Astrocyte (in vitro differentiated cells and primary cell): ENCODE results near the gene PDGFC. TPM values are rescaled to one million over a fixed set of nuclear protein-coding genes. Genes with fewer than 3 reads are reported as not detected.
A peak's percentile ranks its signal among the peaks of the same experiment; 100 is the strongest.

Experiments used
- DNase-seq: peaks from one replicate; pipeline ENCODE4 v3.0.0-alpha.2; 2010; ENCODE audit warnings: low read depth
- FAIRE-seq: peaks from 2 replicates; lab custom pipeline; 2011; peaks lifted over from hg19 to GRCh38; lab: Jason Lieb, UNC
- H2AFZ ChIP-seq: 2 replicates; pipeline ENCODE4 v1.6.0; 2012; ENCODE audit warnings: low read depth, low read length, inconsistent platforms
- H3K27ac ChIP-seq: 2 replicates; pipeline ENCODE4 v1.5.1; 2011; ENCODE audit warnings: low read depth, low read length, inconsistent platforms
- H3K27me3 ChIP-seq: 2 replicates; pipeline ENCODE4 v1.6.0; 2011; ENCODE audit warnings: low read length, inconsistent platforms; ENCODE audit not compliant: insufficient read depth
- H3K36me3 ChIP-seq: 2 replicates; pipeline ENCODE4 v1.5.1; 2011; ENCODE audit warnings: low read length, inconsistent platforms; ENCODE audit not compliant: insufficient read depth
- H3K4me1 ChIP-seq: 2 replicates; pipeline ENCODE4 v1.5.1; 2011; ENCODE audit warnings: low read length, inconsistent platforms; ENCODE audit not compliant: insufficient read depth
- H3K4me2 ChIP-seq: 2 replicates; pipeline ENCODE4 v1.6.0; 2012; ENCODE audit warnings: low read length, inconsistent platforms
- H3K4me3 ChIP-seq: 2 replicates; pipeline ENCODE4 v1.5.1; 2011; ENCODE audit warnings: low read depth, mild to moderate bottlenecking, low read length, inconsistent platforms; ENCODE audit not compliant: insufficient read depth
- H3K79me2 ChIP-seq: 2 replicates; pipeline ENCODE4 v1.6.0; 2012; ENCODE audit warnings: mild to moderate bottlenecking, low read length, inconsistent platforms; ENCODE audit not compliant: insufficient read depth
- H3K9ac ChIP-seq: 2 replicates; pipeline ENCODE4 v1.6.0; 2012; ENCODE audit warnings: mild to moderate bottlenecking, low read length, inconsistent platforms
- H3K9me3 ChIP-seq: 2 replicates; pipeline ENCODE4 v1.5.1; 2012; ENCODE audit warnings: low read depth, mild to moderate bottlenecking, low read length, inconsistent platforms; ENCODE audit not compliant: insufficient read depth
- H4K20me1 ChIP-seq: 2 replicates; pipeline ENCODE4 v1.6.0; 2012; ENCODE audit warnings: low read length, inconsistent platforms; ENCODE audit not compliant: insufficient read depth
- H3K27ac Mint-ChIP-seq: one replicate; pipeline ENCODE4 v1.8.0; 2021; ENCODE audit warnings: mild to moderate bottlenecking, mixed read lengths; ENCODE audit not compliant: unreplicated experiment
- H3K27me3 Mint-ChIP-seq: one replicate; pipeline ENCODE4 v1.8.0; 2021; ENCODE audit warnings: low read depth, mixed read lengths; ENCODE audit not compliant: unreplicated experiment
- H3K36me3 Mint-ChIP-seq: one replicate; pipeline ENCODE4 v1.8.0; 2021; ENCODE audit warnings: low read depth, mixed read lengths; ENCODE audit not compliant: unreplicated experiment
- H3K4me1 Mint-ChIP-seq: one replicate; pipeline ENCODE4 v1.8.0; 2021; ENCODE audit warnings: low read depth, mixed read lengths; ENCODE audit not compliant: unreplicated experiment
- H3K4me3 Mint-ChIP-seq: one replicate; pipeline ENCODE4 v1.8.0; 2021; ENCODE audit warnings: mild to moderate bottlenecking, moderate library complexity, mixed read lengths; ENCODE audit not compliant: unreplicated experiment
- H3K9me3 Mint-ChIP-seq: one replicate; pipeline ENCODE4 v1.8.0; 2021; ENCODE audit warnings: mild to moderate bottlenecking, mixed read lengths; ENCODE audit not compliant: unreplicated experiment
- CTCF ChIP-seq: IDR thresholded peaks from 2 replicates; pipeline ENCODE4 v1.5.1; 2011; ENCODE audit warnings: low read depth, mild to moderate bottlenecking, inconsistent platforms, low read length, moderate library complexity; ENCODE audit not compliant: insufficient read depth
- EZH2 ChIP-seq: IDR thresholded peaks from 2 replicates; pipeline ENCODE4 v1.6.1; 2012; ENCODE audit warnings: mild to moderate bottlenecking, low read length, inconsistent platforms; ENCODE audit not compliant: insufficient read depth
- total RNA-seq: library from RNA; stranded (reverse); gene quantifications from 2 replicates; pipeline ENCODE4 v1.2.1, GENCODE V29; 2021

PDGFC gene
- total RNA-seq, 1 donor from 2014 or later: 167 TPM

GRCh38 chr4:156968479-156968984 is 3.1 kb downstream of the PDGFC start:
- Histone ChIP-seq H3K79me2 (peaks cover 75% of the 10 kb centered on the region), H3K9me3 (no peaks in the 10 kb centered on the region), H3K4me2 (peak overlapping the region; percentile 92), H2AFZ (no peak overlapping the region), H3K27ac (peak overlapping the region; percentile 93), H3K27me3 (no peaks in the 10 kb centered on the region), H4K20me1 (peaks cover 26% of the 10 kb centered on the region), H3K4me1 (peaks cover 40% of the 10 kb centered on the region), H3K9ac (peak overlapping the region; percentile 99), H3K4me3 (peak overlapping the region; percentile 100), H3K36me3 (no peaks in the 10 kb centered on the region)
- Mint-ChIP-seq H3K4me1 (peaks cover 34% of the 10 kb centered on the region), H3K27ac (peak overlapping the region; percentile 99), H3K27me3 (no peaks in the 10 kb centered on the region), H3K4me3 (peak overlapping the region; percentile 99), H3K9me3 (no peaks in the 10 kb centered on the region), H3K36me3 (no peaks in the 10 kb centered on the region)
- DNase-seq: peak; percentile 78
- TF ChIP-seq CTCF (peak; percentile 83), EZH2 (no peak)
- FAIRE-seq: peak; percentile 92

GRCh38 chr4:156966836-156967235 is 4.8 kb downstream of the PDGFC start:
- DNase-seq (no peak), FAIRE-seq (no peak)
- H2AFZ ChIP-seq: no peak overlapping the region
- H3K4me3 ChIP-seq: peak overlapping the region; percentile 8
- Mint-ChIP-seq H3K27ac (peak overlapping the region; percentile 34), H3K9me3 (no peaks in the 10 kb centered on the region), H3K27me3 (no peaks in the 10 kb centered on the region), H3K4me3 (peak overlapping the region; percentile 99), H3K36me3 (peaks cover 3% of the 10 kb centered on the region), H3K4me1 (peaks cover 39% of the 10 kb centered on the region)
- no peak overlapping the region for H3K9ac ChIP-seq
- no peaks in the 10 kb centered on the region for H3K9me3 ChIP-seq
- TF ChIP-seq CTCF (no peak), EZH2 (no peak)
- no peaks in the 10 kb centered on the region for H3K27me3 ChIP-seq
- peaks cover 92% of the 10 kb centered on the region for H3K79me2 ChIP-seq
- H4K20me1 ChIP-seq: peaks cover 42% of the 10 kb centered on the region
- no peaks in the 10 kb centered on the region for H3K36me3 ChIP-seq
- H3K4me2 ChIP-seq: peak overlapping the region; percentile 92
- H3K27ac ChIP-seq: no peak overlapping the region
- H3K4me1 ChIP-seq: peaks cover 37% of the 10 kb centered on the region

- H3K27ac ChIP-seq: peak overlapping the region; percentile 61
- no peaks in the 10 kb centered on the region for H3K9me3 Mint-ChIP-seq
- no peak overlapping the region for H3K27ac Mint-ChIP-seq
- H3K4me2 ChIP-seq: peak overlapping the region; percentile 53
- peaks cover 51% of the 10 kb centered on the region for H3K4me1 ChIP-seq
- H3K4me3 ChIP-seq: no peak overlapping the region
- no peaks in the 10 kb centered on the region for H3K36me3 ChIP-seq
- TF ChIP-seq EZH2 (no peak), CTCF (no peak)
- H3K27me3 Mint-ChIP-seq: no peaks in the 10 kb centered on the region
- peaks cover 3% of the 10 kb centered on the region for H3K36me3 Mint-ChIP-seq
- DNase-seq (no peak), FAIRE-seq (no peak)
- H4K20me1 ChIP-seq: peaks cover 52% of the 10 kb centered on the region
- no peak overlapping the region for H2AFZ ChIP-seq
- no peaks in the 10 kb centered on the region for H3K27me3 ChIP-seq
- H3K79me2 ChIP-seq: peaks cover 100% of the 10 kb centered on the region
- peaks cover 64% of the 10 kb centered on the region for H3K4me1 Mint-ChIP-seq
- H3K9ac ChIP-seq: peak overlapping the region; percentile 14
- peak overlapping the region; percentile 56 for H3K4me3 Mint-ChIP-seq
- H3K9me3 ChIP-seq: no peaks in the 10 kb centered on the region
These were observed 8.2 kb downstream of the PDGFC start for GRCh38 chr4:156963419-156963818.
